HuH-7 (cell line): ENCODE data around the gene ALKAL2.

Source experiments
- DNase-seq: peaks from one replicate; pipeline ENCODE4 v3.0.0; 2011; ENCODE audit warnings: low spot score

Gene ALKAL2

DNA sequence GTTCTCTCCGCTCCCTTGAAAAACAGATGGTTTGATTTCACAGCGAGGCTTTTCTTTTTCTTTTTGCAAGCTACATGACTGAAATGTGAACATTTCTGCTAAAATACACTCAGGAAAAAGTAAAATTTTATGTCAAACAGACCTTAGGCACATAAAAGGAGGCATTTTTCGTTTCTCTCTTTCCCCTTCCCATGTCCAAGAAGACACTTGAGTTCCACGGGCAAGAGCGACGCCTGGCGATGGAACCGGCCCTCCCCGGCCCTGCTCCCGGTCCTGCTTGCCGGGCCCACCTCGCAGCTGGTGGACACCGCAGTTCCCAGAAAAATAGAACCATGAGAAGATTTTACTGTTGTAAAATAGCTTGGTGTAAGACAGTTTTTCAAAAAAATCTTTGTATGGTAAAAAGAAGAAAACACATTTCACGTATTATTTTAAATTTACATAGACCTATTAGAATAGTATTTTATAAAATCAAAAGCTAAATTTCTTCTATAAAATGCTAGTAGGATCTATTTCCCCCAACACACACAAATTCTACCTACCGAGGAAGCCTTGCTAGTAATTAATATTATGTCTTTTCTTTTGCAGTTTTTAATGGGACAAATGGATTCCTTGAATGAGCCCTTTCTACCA is 2.3 kb upstream of the ALKAL2 start:
- peak; percentile 67 for DNase-seq

- no peak for DNase-seq
Measured at GRCh38 chr2:289362-290089, 1.6 kb upstream of the ALKAL2 start.

DNA sequence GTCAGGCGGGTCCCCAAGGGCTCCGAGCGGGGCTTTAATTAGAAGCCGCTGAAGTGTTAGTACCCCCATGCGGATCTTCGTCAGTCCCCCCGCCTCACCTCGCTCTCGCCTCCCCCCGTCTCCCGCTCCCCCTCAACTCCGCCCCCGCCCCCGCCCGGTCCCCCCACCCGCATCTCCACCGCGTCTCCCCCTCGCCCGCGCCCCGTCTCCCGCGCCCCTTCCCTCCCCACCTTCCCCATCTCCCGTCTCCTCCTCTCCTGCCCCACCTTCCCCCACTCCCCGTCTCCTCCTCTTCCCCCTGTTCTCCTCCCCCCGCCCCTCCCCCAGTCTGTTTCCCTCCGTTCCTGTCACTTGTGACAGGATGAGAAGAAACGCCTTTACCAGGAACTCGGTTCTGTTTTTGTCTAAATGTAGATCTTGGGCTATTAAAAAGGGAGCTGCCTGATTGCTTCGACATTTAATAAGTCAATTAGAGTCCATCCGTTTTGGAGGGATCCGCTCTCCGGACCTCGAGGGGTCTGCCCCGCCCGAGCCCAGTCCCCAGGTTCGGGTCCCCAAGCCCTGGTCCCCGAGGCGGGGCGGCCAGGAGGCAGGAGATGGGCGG is 969 bp upstream of the ALKAL2 start:
- DNase-seq, result no peak

DNA sequence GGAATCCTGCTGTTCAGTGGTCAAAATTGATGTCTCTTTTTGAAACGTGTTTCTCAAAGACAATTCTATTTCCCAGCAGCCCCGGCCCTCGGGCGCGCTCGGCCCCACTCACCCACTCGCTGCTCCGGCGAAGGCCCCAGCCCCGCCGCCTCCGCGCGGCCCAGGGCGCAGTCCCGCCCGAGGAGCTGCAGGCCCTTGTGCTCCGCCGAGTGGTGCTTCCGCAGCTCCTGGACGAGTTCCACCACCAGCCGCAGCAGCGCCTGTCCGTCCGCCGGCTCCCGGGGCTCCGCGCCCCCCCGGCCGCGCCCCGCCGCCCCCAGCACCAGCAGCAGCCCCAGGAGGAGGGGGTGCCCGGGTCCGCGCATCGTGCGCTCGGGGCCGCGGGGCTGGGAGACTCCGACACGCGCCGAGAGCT is 413 bp downstream of the ALKAL2 start:
- DNase-seq, result no peak

GRCh38 chr2:286774-287392 is 1.0 kb downstream of the ALKAL2 start:
- no peak for DNase-seq

- no peak for DNase-seq
Measured at GRCh38 chr2:286035-286434, 1.9 kb downstream of the ALKAL2 start.

DNA sequence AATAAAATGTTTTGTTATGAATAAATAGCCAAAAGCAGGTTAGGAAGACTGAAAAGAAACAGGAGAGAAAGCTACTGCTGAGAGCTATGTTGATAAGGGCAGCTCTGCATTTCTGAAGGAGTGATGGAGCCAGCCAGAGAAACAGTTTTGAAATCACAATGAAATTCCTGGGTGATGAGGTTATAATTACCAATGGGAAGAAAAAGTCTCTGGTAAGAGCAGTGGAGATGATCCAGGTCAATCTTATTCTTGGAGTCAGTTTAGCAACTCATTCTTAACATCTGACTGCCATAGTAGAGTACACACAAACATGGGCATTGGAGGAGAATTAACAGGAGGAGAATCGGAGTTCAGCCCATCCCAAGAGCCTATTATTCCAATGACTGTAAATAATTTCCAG is 2.4 kb downstream of the ALKAL2 start:
- DNase-seq, result no peak

- DNase-seq, result no peak
Measured at GRCh38 chr2:284896-285492, 2.9 kb downstream of the ALKAL2 start.

DNA sequence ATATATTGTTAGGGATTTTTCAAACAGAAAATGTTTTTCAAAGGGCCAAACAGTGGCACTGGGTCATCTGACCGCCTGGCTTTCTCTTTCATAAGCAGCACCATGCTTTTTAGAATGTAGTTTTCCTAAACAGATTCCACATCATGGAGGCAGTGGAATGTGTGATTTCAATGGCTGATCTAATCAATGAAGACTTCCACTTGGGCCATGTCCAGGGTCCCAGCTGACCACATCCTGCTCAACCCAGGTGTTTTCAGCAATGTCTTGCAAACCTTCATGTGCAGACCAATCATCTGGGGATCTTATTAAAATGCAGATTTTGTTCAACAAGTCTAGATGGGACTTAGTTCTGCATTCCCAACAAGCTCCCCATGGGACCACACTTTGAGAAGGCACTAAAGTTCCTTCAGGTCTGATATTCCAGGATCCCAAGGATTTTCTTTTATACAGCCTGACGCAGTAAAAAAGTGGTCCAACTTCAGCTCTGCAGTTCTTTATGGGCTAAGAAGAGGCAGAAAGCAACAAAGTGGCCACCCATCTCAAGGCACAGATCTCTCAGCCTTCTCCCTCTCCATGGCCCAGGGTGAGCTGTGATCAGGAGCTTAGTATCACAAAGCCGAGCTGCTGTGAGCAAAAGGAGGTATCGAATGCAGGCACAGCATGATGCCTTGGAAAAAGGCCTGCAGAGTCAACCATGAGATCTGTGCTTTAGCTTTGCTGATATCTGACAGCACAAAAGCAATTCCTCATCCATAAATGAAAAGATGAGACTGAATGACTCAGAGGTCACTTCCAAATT is 3.7 kb downstream of the ALKAL2 start:
- no peak for DNase-seq

- DNase-seq, result no peak
Measured at GRCh38 chr2:282371-283263, 5.3 kb downstream of the ALKAL2 start.

DNA sequence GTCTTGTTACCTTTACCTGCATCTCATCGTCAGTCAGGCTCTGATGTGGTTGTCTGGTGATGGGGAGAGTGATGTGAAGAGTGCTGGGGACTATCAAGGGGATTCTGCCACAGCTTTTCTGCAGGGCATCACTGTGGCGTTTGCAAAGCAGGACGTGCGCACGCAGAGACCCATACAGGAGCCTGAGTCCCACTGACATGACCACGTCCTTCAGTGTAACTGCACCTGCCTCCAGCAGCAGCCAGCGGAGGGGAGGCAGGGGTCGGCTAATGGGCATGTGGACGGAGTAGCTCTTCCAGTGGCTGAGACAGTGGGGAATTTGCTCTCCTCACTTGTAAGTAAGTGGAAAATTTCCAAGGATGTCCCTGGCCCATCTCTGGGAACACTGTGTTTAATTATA is 6.5 kb downstream of the ALKAL2 start:
- no peak for DNase-seq

- no peak for DNase-seq
Measured at GRCh38 chr2:280650-281110, 7.2 kb downstream of the ALKAL2 start.

- DNase-seq, result no peak
Measured at GRCh38 chr2:279956-280649, 7.8 kb downstream of the ALKAL2 start.

- DNase-seq, result no peak
Measured at GRCh38 chr2:279366-279765, 8.5 kb downstream of the ALKAL2 start.

DNA sequence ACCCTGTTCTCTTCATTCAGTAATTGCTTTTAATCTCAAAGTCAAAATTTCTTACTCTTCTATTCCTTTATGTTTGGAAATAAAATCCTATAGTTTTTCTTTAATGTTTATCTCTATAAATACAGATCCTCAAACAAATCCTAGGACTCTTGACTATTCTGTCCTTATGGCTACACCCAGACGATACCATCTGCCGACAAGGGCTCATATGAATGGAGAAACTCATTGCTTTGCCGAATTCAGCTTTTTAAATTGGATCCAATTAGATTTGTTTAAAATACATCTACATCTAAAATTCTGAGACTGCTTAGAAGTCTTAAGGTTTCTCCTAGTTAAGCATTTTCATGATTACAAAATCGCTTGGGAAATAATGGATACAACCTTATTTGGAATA is 9.0 kb downstream of the ALKAL2 start:
- DNase-seq, result no peak

GRCh38 chr2:278312-278926 is 9.5 kb downstream of the ALKAL2 start:
- no peak for DNase-seq

- no peak for DNase-seq
Measured at GRCh38 chr2:275466-275865, 12.4 kb downstream of the ALKAL2 start.

DNA sequence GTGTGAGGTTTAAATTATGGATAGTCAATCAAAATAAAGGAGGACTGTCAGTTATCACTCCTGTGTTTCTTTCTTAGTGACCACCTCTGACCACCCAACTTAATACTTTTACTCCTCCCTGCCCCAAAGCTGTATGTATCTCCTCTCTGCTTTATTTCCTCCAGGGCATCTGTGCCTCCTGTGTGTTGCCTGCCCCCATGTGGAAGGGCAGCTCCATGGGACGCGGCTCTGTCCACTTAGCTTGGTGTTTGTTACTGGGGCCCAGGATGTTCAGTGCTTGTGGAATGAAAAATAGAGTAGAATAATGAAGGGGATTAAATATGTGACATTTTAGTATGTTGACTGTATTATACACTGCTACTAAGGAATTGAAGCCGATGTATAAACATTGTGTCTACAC is 13.4 kb downstream of the ALKAL2 start:
- DNase-seq, result no peak

DNA sequence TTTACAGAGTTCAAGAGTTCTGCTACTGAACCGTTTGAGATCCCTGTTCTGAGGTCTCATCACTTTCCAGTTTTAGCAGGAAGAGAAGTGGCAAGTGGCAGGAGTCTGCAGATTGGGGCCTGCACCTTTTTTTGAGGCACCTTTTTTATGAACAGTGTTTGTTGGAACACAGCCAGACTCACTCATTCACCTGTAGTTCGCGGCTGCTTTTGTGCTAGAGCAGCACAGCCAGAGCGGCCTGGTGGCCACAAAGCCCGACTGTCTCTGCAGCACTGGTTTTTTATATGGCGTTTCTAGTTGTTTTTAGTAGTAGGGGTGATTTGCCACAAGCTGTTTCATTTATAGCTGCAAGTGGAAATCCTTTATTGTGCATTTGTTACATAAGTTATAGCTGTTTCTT is 14.6 kb downstream of the ALKAL2 start:
- DNase-seq, result no peak

- no peak for DNase-seq
Measured at GRCh38 chr2:271917-272316, 16.0 kb downstream of the ALKAL2 start.
